GM19025 (cell line): ENCODE measurements around the gene CCL11.

ENCODE experiments used
- ATAC-seq: cut with Tn5 transposase; IDR thresholded peaks from one replicate; pipeline ENCODE4 v1.9.1; 2021; ENCODE audit warnings: mild to moderate bottlenecking, low read depth, moderate library complexity; ENCODE audit not compliant: unreplicated experiment

CCL11 gene

DNA sequence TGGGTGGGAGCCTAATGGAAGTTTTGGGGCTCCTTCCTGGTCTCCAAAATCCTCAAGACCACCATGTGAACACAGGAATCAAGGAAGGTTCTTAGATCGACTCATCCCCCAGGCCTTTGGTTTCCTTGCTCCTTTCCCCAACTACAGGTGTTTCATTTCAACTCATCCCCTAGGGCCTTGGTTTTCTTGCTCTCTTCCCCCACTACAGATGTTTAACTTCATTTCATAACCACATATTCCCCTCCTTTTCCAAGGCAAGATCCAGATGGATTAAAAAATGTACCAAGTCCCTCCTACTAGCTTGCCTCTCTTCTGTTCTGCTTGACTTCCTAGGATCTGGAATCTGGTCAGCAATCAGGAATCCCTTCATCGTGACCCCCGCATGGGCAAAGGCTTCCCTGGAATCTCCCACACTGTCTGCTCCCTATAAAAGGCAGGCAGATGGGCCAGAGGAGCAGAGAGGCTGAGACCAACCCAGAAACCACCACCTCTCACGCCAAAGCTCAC lies at the start of gene CCL11:
Gene CCL11, plus strand, starts transcription at position 457 of the 507 bp plus-strand sequence. CDS start 67 bp downstream, outside the sequence.
- ATAC-seq, result no peak

DNA sequence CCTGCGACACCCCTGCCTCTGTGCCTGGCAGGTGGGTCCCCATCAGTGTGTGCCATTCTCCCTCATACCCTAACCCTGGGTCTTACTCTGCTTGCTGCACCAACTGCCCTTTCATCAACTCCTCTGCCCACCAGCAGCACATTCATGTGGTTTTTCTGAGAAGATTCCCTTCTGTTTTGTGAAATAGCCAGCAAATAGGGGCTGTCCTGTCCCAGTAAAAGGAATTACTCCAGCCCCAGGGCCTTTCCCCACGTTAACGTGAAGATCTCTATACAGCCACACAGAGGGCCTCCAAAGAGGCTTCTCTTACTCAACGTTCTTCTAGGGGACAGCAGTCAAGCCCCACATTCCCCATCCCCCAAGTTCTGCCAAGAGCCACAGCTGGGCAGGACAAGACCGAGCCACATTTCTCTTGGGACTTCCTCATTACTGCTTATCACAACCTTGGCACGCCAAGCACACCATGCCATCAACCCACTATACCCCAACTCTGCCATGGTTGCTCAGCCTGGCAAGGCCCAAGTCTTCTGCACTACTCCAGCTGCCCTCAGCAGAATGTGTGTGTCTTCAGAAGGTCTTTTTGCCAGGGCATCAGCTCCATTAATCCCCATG lies 49.2 kb upstream of the CCL11 start:
- ATAC-seq, result no peak

DNA sequence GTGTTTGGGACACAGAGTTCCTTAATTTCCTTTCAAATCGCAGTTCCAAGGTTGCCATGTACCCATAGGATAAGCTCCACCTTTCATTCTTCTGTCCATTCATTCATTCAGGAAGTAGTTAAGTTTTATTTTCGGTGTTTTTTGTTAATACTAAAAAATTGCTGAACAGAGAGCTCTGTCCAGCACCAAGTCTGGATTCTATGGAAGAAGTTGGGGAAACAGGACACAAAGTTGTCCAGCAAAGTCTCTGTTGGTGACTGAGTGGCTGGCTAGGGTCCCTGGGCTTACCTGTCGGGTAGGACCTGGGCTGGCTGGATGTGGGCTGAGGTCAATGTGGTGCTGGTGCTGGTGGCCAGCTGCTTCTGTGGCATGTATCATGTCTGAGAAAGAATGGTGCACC lies 48.1 kb upstream of the CCL11 start:
- ATAC-seq, result no peak

DNA sequence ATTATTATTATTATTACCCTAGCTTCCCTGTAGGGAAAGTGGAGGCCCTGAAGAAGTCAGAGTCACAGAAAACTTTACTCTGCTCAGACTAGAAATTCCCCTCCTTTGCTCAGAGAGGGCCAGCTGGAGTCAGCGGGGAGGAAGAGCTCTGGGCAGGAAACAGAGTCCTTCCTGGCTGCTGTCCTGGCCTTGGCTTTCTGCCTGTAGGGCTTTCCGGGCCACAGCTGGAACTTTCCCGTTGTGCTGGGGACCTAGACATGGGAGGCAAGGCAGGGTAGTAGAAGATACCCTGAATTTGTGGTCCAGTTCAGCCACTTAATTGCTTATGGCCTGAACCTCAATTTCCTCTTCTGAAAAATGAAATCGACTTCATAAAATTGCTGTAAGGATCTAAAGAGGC lies 44.5 kb upstream of the CCL11 start:
- ATAC-seq, result no peak

DNA sequence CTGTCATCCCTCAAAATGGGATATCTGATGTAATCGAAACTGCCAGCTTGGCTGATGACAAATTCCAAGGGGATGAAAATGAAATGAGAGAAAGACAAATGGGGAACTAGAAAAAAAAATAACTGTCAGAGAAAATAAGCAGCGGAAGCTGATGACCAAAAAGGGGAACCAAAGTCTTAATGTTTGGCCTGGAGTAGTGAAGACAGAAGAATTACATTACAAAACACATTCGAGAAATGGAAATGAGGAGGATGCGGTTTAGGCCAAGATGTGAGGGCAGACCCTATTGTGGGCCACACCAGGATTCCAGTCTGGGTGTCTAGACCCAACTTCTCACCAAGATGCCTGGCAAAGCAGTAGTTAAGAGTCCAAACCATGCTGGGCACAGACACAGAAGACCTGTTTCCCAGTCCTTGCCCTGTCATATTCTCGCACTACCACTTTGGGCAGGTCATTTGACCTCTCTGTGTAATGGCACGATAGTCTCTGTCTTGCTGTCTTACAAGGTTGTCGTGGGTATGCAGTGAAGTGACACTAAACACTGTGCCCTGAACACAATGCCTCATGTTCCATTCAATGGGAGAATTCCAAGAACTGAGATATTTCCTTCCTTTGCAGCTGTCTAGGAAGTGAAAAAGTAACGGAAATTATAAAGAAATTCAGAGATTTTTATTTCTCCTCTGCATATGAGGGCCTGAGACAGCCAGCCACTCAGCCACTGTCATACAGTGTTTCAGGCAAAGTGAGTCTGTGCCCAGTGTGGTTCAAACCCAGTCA lies 42.8 kb upstream of the CCL11 start:
- ATAC-seq, result no peak

GRCh38 chr17:34243364-34244320 lies 41.9 kb upstream of the CCL11 start:
- ATAC-seq, result no peak

DNA sequence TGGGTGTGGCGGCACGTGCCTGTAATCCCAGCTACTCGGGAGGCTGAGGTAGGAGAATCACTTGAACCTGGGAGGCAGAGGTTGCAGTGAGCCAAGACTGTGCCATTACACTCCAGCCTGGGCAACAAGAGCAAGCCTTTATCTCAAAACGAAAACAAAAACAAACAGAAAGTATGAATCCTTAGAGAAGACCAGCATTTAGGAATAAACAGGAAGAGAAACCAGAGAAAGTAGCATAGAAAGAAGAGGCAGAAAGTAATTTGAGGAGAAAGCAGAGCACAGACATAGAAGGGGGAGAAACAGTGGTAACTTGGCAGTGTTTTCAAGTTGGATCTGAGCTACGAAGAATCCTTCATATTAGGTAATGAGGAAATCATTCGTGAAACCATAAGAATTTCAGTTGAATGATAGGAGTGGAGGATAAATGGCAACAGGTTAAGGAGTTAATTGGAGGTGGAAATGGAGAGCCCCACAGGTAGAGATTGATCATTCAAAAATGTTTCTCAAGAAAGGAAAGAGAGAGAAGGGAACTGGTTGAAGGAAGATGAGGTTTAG lies 40.1 kb upstream of the CCL11 start:
- ATAC-seq, result no peak

GRCh38 chr17:34246446-34246845 lies 39.1 kb upstream of the CCL11 start:
- ATAC-seq, result no peak

DNA sequence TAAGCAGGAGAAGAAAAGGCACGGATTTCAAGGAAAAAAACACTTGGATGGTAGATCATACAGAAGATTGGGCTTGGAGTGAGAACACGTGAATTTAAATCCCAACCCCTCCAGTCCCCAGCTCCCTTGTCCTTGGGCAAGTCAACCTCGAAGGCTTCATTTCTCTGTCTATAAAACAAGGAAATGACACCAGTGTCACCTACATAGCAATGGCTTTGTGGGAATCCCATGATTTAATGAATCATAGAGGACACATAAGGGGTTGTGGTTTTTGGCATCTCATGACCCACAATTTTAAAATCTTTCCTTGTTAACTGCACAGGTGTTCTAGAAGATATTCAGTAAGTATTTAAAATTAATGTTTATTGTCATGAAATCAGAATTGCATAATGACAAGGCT lies 38.7 kb upstream of the CCL11 start:
- no peak for ATAC-seq

GRCh38 chr17:34248511-34249024 lies 37.0 kb upstream of the CCL11 start:
- no peak for ATAC-seq

DNA sequence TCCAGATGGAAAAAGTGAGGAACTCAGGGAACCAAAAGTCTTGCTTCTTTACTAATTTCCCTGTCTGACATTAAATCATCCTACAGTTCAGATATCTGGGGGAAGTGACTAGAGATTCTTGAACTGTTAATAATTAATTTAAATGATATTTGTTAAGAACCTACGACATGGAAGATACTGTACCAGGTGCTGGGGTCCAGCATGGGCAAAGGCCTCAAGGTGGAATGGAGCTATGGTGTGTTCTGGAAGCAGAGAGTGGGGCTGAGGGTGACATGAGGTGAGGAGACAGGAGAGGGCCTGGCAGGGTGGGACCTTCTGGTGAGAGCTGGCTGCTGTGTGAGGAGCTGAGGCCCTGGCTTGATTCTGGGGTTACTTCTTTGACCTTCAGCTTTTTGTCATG lies 36.5 kb upstream of the CCL11 start:
- ATAC-seq, result no peak

- ATAC-seq, result no peak
Measured at GRCh38 chr17:34249478-34249877, 36.1 kb upstream of the CCL11 start.

DNA sequence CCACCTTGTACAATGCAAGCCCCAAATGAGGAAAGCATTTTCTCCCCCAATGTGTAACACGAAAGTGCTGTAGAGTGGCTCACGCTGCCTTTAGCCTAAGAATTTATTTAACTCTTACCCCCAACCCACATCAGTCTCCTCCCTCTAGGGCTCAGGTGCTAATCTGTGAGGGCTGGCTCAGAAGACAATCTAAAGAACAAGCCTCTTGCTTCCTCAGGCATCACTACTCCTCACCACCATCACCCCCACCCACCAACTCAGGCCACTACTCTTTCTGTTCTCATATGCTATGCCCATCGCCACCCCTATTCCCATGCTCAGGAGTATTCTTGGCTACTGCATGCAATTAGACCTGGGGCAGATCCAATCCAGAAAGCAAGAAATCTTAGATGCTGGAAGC lies 34.4 kb upstream of the CCL11 start:
- ATAC-seq, result no peak

DNA sequence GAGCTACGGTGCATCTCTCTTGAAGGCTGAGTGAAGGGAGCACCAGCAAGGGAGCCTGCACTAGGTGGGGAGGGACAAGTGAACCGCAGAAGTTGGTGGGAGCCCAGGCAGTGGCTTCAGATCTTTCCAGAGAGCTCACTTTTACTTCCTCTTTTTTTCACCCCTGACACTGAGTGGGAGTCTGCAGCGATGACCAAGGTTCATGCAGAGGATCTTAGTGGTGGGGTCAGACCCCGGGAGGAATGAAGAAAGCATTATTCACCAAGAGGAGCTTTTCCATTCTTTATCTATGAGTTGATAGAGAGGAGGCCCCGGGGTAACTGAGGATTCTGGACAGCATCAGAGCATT lies 33.5 kb upstream of the CCL11 start:
- ATAC-seq, result no peak

DNA sequence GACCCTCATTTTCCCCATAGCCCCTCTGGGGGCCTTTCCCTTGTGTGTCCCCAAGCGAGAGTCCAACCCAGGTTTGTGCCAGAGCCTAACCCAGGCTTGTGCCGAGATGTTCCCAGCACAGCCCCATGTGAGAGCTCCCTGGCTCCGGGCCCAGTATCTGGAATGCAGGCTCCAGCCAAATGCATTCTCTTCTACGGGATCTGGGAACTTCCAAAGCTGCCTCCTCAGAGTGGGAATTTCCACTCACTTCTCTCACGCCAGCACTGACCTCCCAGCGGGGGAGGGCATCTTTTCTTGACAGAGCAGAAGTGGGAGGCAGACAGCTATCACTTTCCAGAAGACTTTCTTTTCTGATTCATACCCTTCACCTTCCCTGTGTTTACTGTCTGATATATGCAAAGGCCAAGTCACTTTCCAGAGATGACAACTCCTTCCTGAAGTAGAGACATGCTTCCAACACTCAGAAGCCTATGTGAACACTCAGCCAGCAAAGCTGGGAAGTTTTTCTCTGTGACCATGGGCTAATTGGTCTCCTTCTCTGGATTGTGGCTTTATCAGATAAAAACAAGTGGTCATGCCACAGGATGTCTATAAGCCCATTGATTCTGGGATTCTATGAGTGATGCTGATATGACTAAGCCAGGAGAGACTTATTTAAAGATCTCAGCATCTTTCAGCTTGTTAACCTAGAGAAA lies 33.0 kb upstream of the CCL11 start:
- no peak for ATAC-seq

GRCh38 chr17:34253139-34253525 lies 32.4 kb upstream of the CCL11 start:
- no peak for ATAC-seq

DNA sequence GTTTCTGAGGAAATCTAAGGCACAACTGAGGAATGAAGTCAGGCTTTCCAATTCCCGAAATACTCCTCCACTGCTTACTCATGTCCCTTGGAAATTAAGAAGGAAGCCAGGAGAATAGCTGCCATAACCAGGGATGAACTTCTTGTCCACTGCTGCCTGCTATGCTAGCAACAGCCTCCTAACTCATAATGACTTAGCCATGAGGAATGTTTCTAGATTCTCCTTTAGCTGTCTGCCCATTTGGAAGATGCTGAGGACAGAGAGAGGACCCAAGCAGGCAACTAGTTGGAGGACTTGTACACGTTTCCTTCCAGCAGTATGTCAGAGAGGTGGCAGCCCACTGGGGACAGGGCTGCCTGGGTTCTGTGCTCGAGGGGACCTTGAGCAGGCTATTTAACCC lies 31.4 kb upstream of the CCL11 start:
- no peak for ATAC-seq

- ATAC-seq, result no peak
Measured at GRCh38 chr17:34254651-34255380, 30.7 kb upstream of the CCL11 start, which contains the start of gene CCL2. TSS of gene CCL2 (plus strand) at chr17:34255285. CDS start at chr17:34255350, 65 bp downstream.

DNA sequence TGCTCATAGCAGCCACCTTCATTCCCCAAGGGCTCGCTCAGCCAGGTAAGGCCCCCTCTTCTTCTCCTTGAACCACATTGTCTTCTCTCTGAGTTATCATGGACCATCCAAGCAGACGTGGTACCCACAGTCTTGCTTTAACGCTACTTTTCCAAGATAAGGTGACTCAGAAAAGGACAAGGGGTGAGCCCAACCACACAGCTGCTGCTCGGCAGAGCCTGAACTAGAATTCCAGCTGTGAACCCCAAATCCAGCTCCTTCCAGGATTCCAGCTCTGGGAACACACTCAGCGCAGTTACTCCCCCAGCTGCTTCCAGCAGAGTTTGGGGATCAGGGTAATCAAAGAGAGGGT lies 30.2 kb upstream of the CCL11 start:
- no peak for ATAC-seq
